Erythroblast (primary cell): ENCODE data around the gene BUB3.

Source experiments
- GATA1 ChIP-seq: IDR thresholded peaks from 2 replicates; pipeline ENCODE4 v1.6.1; 2011; ENCODE audit warnings: low read depth, mild to moderate bottlenecking, control low read depth, low read length, moderate library complexity
- POLR2A ChIP-seq: IDR thresholded peaks from 2 replicates; pipeline ENCODE4 v1.6.1; 2011; ENCODE audit warnings: mild to moderate bottlenecking, low read length

DNA sequence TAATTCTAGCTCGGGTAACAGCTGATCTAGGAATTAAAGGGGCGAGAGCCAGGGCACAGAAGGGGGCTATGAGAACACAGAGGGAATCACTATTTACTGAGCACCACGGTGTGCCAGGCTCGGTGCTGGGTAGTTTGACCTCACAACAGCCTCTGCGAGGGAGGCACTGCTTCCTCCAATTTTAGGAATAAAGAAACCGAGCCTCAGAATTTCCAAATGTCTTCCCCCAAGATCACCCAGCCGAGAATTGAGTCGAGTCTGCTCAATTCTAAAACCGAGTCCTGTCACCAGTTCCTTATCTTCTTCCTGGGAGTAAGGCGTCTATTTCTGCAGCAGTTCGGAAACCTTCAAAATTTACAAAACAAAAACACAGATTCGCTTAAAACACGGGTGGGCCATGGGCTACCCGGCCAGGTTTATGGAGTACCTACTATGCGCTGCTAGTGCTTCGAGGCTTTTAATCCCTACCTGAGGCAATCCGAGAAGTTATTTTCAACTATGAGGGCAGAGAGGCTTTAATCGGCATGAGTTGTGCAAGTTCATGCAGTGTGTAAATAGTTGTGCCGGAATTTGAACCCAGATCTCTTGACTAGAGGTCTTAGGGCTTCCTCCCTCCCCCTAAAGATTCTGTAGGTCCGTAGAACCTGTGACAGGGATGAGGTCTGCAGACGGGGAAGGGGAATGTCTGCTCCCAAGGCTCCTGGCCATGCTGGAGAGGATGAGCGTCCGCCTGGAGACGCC lies 7.1 kb upstream of the BUB3 start:
- TF ChIP-seq POLR2A (no peak), GATA1 (no peak)
